LNCAP (cell line): ENCODE data around the gene USP3.

Experiments used
- TF ChIP-seq, protein P1 (sequence below): fragments of 450-650 bp; IDR thresholded peaks from 2 replicates; pipeline ENCODE4 v1.5.1; 2017; ENCODE audit warnings: mild to moderate bottlenecking

USP3 gene

GRCh38 chr15:63553388-63553791 is 49.0 kb downstream of the USP3 start:
- TF ChIP-seq, protein P1, sequence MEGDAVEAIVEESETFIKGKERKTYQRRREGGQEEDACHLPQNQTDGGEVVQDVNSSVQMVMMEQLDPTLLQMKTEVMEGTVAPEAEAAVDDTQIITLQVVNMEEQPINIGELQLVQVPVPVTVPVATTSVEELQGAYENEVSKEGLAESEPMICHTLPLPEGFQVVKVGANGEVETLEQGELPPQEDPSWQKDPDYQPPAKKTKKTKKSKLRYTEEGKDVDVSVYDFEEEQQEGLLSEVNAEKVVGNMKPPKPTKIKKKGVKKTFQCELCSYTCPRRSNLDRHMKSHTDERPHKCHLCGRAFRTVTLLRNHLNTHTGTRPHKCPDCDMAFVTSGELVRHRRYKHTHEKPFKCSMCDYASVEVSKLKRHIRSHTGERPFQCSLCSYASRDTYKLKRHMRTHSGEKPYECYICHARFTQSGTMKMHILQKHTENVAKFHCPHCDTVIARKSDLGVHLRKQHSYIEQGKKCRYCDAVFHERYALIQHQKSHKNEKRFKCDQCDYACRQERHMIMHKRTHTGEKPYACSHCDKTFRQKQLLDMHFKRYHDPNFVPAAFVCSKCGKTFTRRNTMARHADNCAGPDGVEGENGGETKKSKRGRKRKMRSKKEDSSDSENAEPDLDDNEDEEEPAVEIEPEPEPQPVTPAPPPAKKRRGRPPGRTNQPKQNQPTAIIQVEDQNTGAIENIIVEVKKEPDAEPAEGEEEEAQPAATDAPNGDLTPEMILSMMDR, result no peak

GRCh38 chr15:63554337-63554927 is 50.0 kb downstream of the USP3 start:
- TF ChIP-seq, protein P1, result no peak

- TF ChIP-seq, protein P1, result no peak
These were observed 51.1 kb downstream of the USP3 start for GRCh38 chr15:63555507-63555906.

GRCh38 chr15:63556246-63556645 is 51.9 kb downstream of the USP3 start:
- TF ChIP-seq, protein P1, result no peak

DNA sequence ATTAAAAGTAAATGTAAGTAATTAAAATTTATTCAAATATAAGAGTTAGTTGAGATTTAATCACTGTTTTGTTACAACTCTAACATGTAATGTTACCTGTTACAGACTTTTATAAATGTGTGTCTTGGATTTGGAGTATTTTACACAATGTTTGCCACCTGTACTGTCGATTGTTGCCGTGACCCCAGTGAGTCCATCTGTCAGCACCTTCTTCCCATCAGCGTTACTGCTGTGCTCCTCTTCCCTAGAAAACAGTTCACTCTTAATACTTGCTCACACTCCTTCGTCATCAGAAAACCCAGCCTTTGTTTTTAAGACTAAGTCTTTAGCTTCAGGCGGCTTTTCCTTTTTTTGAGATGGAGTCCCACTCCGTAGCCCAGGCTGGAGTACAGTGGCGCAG is 52.3 kb downstream of the USP3 start:
- TF ChIP-seq, protein P1, result no peak

DNA sequence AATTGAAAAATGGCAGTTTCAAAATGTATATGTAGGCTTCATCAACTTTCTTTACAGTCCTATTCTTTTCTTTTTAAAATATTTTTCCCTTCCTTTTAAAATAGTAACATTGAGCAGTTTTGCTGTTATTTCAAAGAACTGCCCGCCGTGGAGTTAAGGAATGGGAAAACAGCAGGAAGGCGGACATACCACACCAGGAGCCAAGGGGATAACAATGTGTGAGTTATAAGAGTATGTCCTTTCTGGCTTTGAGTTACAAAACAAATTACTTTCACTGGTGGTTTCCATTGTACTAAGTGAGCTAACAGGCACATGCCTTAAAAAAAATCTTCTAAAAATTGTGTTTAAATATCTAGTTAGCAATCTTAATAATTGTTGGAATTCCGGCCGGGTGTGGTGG is 55.4 kb downstream of the USP3 start:
- TF ChIP-seq, protein P1, result no peak

GRCh38 chr15:63560741-63561448 is 56.5 kb downstream of the USP3 start:
- TF ChIP-seq, protein P1, result no peak
